HG03280 (cell line): ENCODE data around the gene ADAM15.

Experiments used
- ATAC-seq: cut with Tn5 transposase; IDR thresholded peaks from one replicate; pipeline ENCODE4 v1.9.1; 2021; ENCODE audit warnings: mild to moderate bottlenecking, moderate library complexity; ENCODE audit not compliant: unreplicated experiment

The ADAM15 gene

DNA sequence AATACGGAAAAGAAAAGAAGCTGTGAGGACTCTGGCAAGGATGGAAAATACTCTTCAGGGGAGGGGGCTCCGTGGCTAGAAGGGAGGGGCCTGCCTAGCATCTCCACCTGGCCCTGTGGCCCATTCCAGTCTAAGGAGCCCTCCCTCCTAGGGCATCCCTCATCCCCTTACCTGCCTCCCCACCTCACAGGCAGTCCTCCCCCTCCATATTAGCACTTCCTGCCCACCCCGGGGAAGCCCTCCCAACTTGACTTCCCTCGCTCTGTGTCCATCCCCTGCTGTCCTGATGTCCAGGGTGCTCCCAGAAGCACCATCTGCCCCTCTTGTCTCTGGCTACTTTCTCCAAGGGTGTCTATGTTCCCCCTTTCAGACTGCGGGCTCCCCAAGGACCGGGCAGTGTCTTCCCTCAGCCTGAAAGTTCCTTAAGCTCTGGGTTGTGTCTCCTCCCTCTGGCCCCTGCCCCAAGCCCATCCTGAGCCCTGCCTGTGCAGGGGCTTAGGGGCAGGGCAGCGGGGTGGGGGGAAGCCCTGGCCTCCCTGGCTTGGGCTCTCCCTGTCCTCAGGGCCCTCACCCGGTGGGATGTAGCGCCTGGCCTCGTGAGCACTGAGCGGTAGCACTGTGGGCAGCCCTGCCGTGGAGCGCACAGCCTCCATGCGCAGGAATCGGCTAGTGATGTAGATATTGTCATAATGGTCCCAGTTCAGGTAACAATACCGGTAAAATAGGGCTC is 21.4 kb upstream of the ADAM15 start:
- no peak for ATAC-seq

DNA sequence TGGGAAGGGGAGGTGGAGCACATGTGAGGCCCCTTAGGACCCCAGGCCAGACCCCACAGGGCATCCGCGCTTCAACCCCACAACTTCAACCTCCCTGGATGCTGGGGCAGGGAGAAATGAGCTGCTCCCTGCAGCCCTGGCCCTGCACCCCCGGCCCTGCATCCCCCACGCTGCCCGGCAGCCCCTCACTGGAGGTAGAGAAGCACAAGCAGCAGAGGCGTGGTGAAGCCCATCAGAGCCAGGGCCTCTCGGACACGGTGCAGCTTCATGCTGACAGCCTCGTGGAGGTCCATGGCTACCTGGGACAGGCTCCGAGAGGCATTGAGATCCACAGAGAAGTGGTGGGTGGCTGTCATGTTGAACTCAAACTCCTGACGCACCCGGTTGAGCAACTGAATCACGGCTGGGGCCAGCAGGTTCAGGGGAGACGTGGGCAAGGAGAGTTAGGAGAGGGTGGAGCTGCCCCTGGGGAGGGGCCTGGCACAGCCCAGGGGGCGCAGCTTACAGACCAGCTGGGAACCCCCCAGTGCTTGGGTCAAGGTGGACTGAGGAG is 20.8 kb upstream of the ADAM15 start:
- no peak for ATAC-seq

GRCh38 chr1:155030899-155031298 is 20.2 kb upstream of the ADAM15 start:
- ATAC-seq = no peak

DNA sequence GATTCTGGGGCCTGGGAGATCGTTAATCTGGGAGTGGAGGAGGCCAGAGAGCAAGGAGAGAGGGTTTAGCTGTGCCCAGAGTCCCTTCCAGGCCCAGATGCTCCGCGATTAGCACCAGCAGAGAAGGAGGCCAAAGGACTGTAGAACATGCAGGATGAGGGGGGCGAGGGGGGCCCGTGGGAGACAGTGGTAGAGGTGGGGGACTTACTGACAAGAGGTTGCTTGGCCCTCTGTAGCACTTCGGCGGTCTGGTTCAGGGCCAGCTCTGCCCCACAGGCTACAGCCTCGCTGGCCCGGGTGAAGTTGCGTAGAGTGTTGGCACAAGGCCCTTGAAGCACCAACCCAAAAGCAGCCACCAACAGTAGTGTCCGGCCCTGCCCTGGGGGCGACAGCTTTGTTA is 18.2 kb upstream of the ADAM15 start:
- no peak for ATAC-seq

GRCh38 chr1:155033524-155033923 is 17.6 kb upstream of the ADAM15 start, which contains the start of the genes DCST1 and DCST2:
Gene DCST1 (plus strand): TSS chr1:155033824. CDS start chr1:155034037, 213 bp downstream.
Gene DCST2 (minus strand): TSS chr1:155033781. CDS start chr1:155033701, 80 bp downstream.
- ATAC-seq = no peak

GRCh38 chr1:155034318-155035208 is 16.6 kb upstream of the ADAM15 start:
- ATAC-seq = no peak

- ATAC-seq = no peak
Observed at GRCh38 chr1:155035936-155036335, 15.2 kb upstream of the ADAM15 start.

- no peak for ATAC-seq
Observed at GRCh38 chr1:155037043-155037442, 14.1 kb upstream of the ADAM15 start.

GRCh38 chr1:155037851-155038441 is 13.2 kb upstream of the ADAM15 start:
- no peak for ATAC-seq

- no peak for ATAC-seq
Observed at GRCh38 chr1:155038602-155039307, 12.4 kb upstream of the ADAM15 start.

- no peak for ATAC-seq
Observed at GRCh38 chr1:155039308-155039669, 11.8 kb upstream of the ADAM15 start.

GRCh38 chr1:155040358-155041093 is 10.6 kb upstream of the ADAM15 start:
- ATAC-seq = no peak

DNA sequence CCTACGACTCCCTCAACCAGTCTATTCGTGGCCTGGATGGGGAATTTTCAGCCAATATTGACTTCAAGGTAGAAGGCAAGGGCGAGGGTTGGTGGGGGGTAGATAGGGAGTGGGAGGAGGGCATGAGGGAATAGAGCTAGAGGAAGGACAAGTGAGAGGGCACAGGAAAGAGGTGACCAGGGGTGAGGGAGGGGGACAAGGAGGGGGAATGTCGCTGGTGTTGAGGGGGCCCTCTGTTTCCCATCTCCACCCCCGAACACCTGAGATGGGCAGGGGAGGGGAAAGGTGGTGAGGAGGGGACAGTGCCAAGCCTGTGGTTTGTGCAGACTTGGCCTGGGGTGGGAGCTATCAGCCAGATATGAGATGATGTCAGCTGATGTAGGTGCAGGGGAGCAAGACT is 8.3 kb upstream of the ADAM15 start:
- no peak for ATAC-seq

DNA sequence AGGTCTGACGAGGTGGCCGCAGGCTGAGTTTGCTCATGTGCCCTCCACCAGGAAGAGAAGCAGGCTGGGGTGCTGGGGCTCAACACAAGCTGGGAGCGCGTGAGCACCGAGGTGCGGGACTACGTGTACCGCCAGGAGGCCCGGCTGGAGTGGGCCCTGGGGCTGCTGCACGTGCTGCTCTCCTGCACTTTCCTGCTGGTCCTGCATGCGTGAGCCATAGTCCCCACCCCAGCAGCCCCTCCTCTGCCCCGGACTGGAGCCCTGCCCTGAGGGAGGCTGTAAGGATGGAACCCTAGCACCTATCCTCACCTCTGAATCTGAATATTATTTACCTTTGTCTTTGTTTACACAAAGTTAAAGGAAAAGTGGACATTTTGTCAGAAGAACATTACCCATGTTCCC is 7.8 kb upstream of the ADAM15 start:
- ATAC-seq = no peak

GRCh38 chr1:155043793-155044192 is 7.3 kb upstream of the ADAM15 start:
- no peak for ATAC-seq

- no peak for ATAC-seq
Observed at GRCh38 chr1:155044365-155044764, 6.8 kb upstream of the ADAM15 start.

- peak; percentile 52 for ATAC-seq
Observed at GRCh38 chr1:155044812-155045657, 6.1 kb upstream of the ADAM15 start.

GRCh38 chr1:155048449-155049334 is 2.4 kb upstream of the ADAM15 start:
- ATAC-seq = no peak
